Fibroblast of lung (primary cell): Measurements from ENCODE around the gene IL16. TPM values are rescaled to one million over a fixed set of nuclear protein-coding genes. Genes with fewer than 3 reads are reported as not detected.

ENCODE experiments used
- DNase-seq, 2 donors: peaks; one replicate each; pipeline versions ENCODE4 v3.0.0 to v3.0.0-alpha.2; 2010; ENCODE audit warnings: low read depth in 2 of 2
- H2AFZ ChIP-seq: 2 replicates; pipeline ENCODE4 v1.5.1; 2012; ENCODE audit warnings: low read length, control low read depth, inconsistent platforms
- H3K27ac ChIP-seq: 2 replicates; pipeline ENCODE4 v1.5.1; 2011; ENCODE audit warnings: low read length, control low read depth; ENCODE audit not compliant: insufficient read depth
- H3K27me3 ChIP-seq: 2 replicates; pipeline ENCODE4 v1.5.1; 2011; ENCODE audit warnings: mild to moderate bottlenecking, low read length; ENCODE audit not compliant: control insufficient read depth, insufficient read depth
- H3K36me3 ChIP-seq: 2 replicates; pipeline ENCODE4 v1.5.1; 2011; ENCODE audit warnings: low read length; ENCODE audit not compliant: control insufficient read depth, insufficient read depth
- H3K4me1 ChIP-seq: 2 replicates; pipeline ENCODE4 v1.5.1; 2011; ENCODE audit warnings: low read length; ENCODE audit not compliant: control insufficient read depth, insufficient read depth; ENCODE audit errors: extremely low read depth
- H3K4me2 ChIP-seq: 2 replicates; pipeline ENCODE4 v1.5.1; 2011; ENCODE audit warnings: low read length, control low read depth; ENCODE audit not compliant: insufficient read depth; ENCODE audit errors: extremely low read depth
- H3K4me3 ChIP-seq, 4 experiments: fragments of 200-600 bp in 1 of 4; sonication (generic) in 1 of 4; replicated peaks in 1 of 4; 2 replicates each; pipeline ENCODE4 v1.5.1; 2011 to 2016; ENCODE audit warnings: low read length in 4 of 4, low read depth in 3 of 4, mild to moderate bottlenecking in 3 of 4, control low read depth in 2 of 4, inconsistent platforms in 1 of 4, mixed read lengths in 1 of 4; ENCODE audit not compliant: insufficient read depth in 1 of 4; ENCODE audit errors: control extremely low read depth in 1 of 4
- H3K79me2 ChIP-seq: 2 replicates; pipeline ENCODE4 v1.5.1; 2012; ENCODE audit warnings: mild to moderate bottlenecking, low read length, inconsistent platforms; ENCODE audit not compliant: control insufficient read depth, insufficient read depth
- H3K9ac ChIP-seq: 2 replicates; pipeline ENCODE4 v1.5.1; 2011; ENCODE audit warnings: mild to moderate bottlenecking, low read length, control low read depth; ENCODE audit not compliant: insufficient read depth
- H3K9me3 ChIP-seq: 2 replicates; pipeline ENCODE4 v1.5.1; 2012; ENCODE audit warnings: low read depth, low read length; ENCODE audit not compliant: control insufficient read depth, insufficient read depth
- H4K20me1 ChIP-seq: 2 replicates; pipeline ENCODE4 v1.5.1; 2011; ENCODE audit warnings: low read length; ENCODE audit not compliant: control insufficient read depth, insufficient read depth; ENCODE audit errors: extremely low read depth
- EZH2 ChIP-seq: IDR thresholded peaks from 2 replicates; pipeline ENCODE4 v1.5.1; 2012; ENCODE audit warnings: low read length, control low read depth, mild to moderate bottlenecking; ENCODE audit errors: missing control alignments
- polyA plus RNA-seq, 2 donors: library from polyadenylated mRNA; depleted of rRNA in 1 of 2; stranded (reverse) in 1 of 2; unstranded in 1 of 2; fragments of >200 nt; gene quantifications; 2 replicates each; pipeline ENCODE4 v1.2.1, GENCODE V29; 2011 to 2012; ENCODE audit warnings: missing spikeins in 1 of 2
- total RNA-seq: library from RNA; depleted of rRNA; stranded (reverse); fragments of >200 nt; gene quantifications from 2 replicates; pipeline ENCODE4 v1.2.1, GENCODE V29; 2014
- TF ChIP-seq, protein P1 (sequence below), 2 donors: IDR thresholded peaks in 1 of 2; conservative IDR thresholded peaks in 1 of 2; 1 replicate in 1 of 2; 2 replicates in 1 of 2; pipeline ENCODE4 v1.5.1; 2011 to 2012; ENCODE audit warnings: low read length in 2 of 2, control low read depth in 1 of 2, inconsistent platforms in 1 of 2, low read depth in 1 of 2, mild to moderate bottlenecking in 1 of 2

IL16 gene
- total and polyA plus RNA-seq, 2 donors (not counting 1 experiment from before 2014, with no cell fraction given): 0.96 to 5.0 TPM

DNA sequence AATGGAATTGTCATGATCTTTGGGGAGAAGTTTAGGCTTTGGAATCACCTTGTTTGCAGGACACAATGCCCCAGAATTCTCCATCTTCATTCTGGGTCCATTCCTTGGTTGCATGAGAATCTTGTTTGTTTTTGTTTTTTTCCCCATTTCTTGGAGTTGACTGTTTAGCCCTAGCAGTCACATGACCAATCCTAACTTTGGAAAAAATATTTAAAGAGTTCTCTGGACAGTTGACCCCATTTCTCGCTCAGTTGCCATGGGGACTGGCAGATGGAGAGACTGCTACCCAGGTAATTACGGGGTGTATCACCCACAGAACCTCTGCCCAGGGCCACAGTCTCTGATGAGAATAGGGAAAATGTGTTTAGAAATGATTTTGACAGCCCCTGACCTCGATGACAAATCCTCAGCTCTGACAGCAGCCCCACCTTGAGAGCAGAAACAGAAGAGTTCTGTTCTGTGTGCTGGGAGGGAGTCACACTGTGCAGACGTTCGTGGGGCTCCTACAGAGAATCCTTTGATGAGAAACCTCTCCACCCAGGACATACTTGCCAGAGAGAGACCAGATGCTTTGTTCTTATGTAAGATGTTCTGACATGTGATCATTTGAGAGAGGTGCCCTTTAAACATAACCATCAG, 57.7 kb downstream of the IL16 start:
- Histone ChIP-seq H3K9ac (no peak overlapping the region), H3K79me2 (no peaks in the 10 kb centered on the region), H3K4me1 (no peaks in the 10 kb centered on the region), H3K4me3 (no peak overlapping the region), H3K36me3 (no peaks in the 10 kb centered on the region), H4K20me1 (no peaks in the 10 kb centered on the region), H3K27ac (no peak overlapping the region), H3K4me2 (no peak overlapping the region), H2AFZ (no peak overlapping the region), H3K27me3 (no peaks in the 10 kb centered on the region), H3K9me3 (no peaks in the 10 kb centered on the region)
- TF ChIP-seq, protein P1, sequence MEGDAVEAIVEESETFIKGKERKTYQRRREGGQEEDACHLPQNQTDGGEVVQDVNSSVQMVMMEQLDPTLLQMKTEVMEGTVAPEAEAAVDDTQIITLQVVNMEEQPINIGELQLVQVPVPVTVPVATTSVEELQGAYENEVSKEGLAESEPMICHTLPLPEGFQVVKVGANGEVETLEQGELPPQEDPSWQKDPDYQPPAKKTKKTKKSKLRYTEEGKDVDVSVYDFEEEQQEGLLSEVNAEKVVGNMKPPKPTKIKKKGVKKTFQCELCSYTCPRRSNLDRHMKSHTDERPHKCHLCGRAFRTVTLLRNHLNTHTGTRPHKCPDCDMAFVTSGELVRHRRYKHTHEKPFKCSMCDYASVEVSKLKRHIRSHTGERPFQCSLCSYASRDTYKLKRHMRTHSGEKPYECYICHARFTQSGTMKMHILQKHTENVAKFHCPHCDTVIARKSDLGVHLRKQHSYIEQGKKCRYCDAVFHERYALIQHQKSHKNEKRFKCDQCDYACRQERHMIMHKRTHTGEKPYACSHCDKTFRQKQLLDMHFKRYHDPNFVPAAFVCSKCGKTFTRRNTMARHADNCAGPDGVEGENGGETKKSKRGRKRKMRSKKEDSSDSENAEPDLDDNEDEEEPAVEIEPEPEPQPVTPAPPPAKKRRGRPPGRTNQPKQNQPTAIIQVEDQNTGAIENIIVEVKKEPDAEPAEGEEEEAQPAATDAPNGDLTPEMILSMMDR (conservative IDR thresholded peaks at IDR 0.05 in 1 of 2, IDR thresholded peaks at IDR 0.05 in 1 of 2; ENCODE audit: low read depth in 1 of 2, low read length in 2 of 2): no peak
- TF ChIP-seq EZH2: no peak
- DNase-seq: peak in 1 of 2 donors; percentile 47

DNA sequence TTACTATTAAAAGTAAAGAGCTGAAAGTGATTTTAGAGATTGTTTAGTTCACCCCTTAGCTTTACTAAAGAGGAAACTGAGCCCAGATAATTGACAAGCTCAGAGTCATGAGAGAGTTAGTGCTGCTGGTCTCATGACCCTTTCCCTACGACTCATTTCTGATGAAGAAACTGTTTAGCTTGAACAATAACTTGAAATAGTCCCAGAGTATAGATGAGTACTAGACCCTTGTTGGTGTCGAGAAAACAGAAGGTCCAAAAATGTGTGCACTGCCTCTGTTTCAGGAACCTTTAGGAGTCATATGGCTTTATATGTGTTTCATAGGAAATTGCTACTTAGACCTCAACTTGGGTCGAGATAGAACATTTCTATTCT, 58.2 kb downstream of the IL16 start:
- Histone ChIP-seq H3K4me3 (no peak overlapping the region), H3K9me3 (no peaks in the 10 kb centered on the region), H4K20me1 (no peaks in the 10 kb centered on the region), H3K36me3 (no peaks in the 10 kb centered on the region), H2AFZ (no peak overlapping the region), H3K27ac (no peak overlapping the region), H3K79me2 (no peaks in the 10 kb centered on the region), H3K27me3 (no peaks in the 10 kb centered on the region), H3K4me1 (no peaks in the 10 kb centered on the region), H3K9ac (no peak overlapping the region), H3K4me2 (no peak overlapping the region)
- no peak for TF ChIP-seq EZH2
- TF ChIP-seq, protein P1 (conservative IDR thresholded peaks at IDR 0.05 in 1 of 2, IDR thresholded peaks at IDR 0.05 in 1 of 2; ENCODE audit: low read depth in 1 of 2, low read length in 2 of 2): no peak
- DNase-seq: peak in 1 of 2 donors; percentile 57

DNA sequence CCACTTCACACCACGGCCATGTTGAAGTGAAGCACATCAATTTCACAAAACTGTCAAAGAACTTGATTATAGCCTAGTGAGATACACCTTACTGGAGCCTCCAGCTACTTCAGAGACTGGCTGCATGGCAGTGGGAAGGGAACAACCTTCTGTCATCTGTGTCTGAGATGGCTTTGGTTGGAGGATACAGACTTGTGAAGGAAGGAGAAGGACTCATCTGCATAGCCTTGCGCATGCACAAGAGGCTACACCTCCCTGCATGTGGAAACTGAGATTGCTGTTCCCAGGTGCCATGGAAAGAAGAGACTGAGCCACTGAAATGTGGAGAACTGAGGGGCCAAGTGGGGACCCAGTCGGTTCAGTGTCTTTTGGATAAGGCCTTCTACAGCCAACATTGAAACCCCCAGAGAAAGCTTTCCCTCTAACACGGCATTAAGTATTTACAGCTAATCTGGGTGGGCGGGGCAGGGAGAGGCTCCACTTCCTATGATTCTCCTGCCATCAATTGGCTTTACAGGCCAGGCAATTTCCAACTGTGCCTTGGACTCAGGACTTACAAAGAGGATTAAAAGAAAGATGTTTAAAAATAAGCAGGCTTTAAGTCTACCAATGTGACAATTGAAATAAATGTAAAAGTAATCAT, 58.8 kb downstream of the IL16 start:
- H3K9ac ChIP-seq: no peak overlapping the region
- no peak overlapping the region for H3K4me2 ChIP-seq
- no peaks in the 10 kb centered on the region for H3K36me3 ChIP-seq
- no peaks in the 10 kb centered on the region for H3K9me3 ChIP-seq
- no peak overlapping the region for H3K4me3 ChIP-seq
- no peak overlapping the region for H3K27ac ChIP-seq
- H4K20me1 ChIP-seq: no peaks in the 10 kb centered on the region
- no peaks in the 10 kb centered on the region for H3K4me1 ChIP-seq
- no peak for DNase-seq
- H3K27me3 ChIP-seq: no peaks in the 10 kb centered on the region
- H2AFZ ChIP-seq: no peak overlapping the region
- H3K79me2 ChIP-seq: no peaks in the 10 kb centered on the region
- no peak for TF ChIP-seq EZH2
- TF ChIP-seq, protein P1 (conservative IDR thresholded peaks at IDR 0.05 in 1 of 2, IDR thresholded peaks at IDR 0.05 in 1 of 2; ENCODE audit: low read depth in 1 of 2, low read length in 2 of 2): no peak
